A673 (cell line): ENCODE data around the gene MAPKAP1.

Experiments
- EZH2 ChIP-seq: fragments of 200-600 bp; sonication (generic); IDR thresholded peaks from 2 replicates; pipeline ENCODE4 v1.6.1; 2017; ENCODE audit warnings: borderline replicate concordance, low read depth, mild to moderate bottlenecking, mixed read lengths, antibody characterized with exemption, low read length; ENCODE audit not compliant: poor library complexity, severe bottlenecking
- TF ChIP-seq, protein P1 (sequence below): fragments of 300-800, 200-600 bp; sonication (generic); conservative IDR thresholded peaks from 2 replicates; pipeline ENCODE4 v1.5.1; 2017; ENCODE audit warnings: low read depth, mild to moderate bottlenecking, antibody characterized with exemption, low read length, moderate library complexity, mixed read lengths

DNA sequence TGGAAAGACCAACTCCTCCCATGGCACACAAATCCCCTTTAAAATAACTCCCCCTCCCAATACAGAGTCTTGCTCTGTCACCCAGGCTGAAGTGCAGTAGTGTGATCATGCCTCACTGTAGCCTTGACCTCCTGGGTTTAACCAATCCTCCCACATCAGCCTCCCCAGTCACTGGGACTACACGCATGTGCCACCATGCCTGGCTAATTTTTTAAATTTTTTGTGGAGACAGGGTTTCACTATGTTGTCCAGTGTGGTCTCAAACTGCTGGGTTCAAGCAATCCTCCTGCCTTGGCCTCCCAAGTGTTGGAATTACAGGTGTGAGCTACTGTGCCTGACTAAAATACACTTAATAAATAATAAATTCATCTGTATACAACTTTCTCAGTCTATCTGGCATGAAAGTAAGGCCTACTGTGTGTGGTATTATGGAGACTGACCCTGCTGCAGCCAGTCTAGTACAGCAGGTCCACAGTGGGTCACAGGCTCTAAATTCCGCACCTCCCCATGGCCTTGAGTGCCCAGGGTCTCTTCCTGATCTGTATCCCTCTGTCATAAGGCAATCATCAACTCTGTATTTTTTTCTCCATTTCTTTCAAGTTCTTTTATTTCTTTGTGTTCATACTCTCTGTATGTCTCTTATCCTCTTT lies 169.4 kb downstream of the MAPKAP1 start:
- TF ChIP-seq, protein P1, sequence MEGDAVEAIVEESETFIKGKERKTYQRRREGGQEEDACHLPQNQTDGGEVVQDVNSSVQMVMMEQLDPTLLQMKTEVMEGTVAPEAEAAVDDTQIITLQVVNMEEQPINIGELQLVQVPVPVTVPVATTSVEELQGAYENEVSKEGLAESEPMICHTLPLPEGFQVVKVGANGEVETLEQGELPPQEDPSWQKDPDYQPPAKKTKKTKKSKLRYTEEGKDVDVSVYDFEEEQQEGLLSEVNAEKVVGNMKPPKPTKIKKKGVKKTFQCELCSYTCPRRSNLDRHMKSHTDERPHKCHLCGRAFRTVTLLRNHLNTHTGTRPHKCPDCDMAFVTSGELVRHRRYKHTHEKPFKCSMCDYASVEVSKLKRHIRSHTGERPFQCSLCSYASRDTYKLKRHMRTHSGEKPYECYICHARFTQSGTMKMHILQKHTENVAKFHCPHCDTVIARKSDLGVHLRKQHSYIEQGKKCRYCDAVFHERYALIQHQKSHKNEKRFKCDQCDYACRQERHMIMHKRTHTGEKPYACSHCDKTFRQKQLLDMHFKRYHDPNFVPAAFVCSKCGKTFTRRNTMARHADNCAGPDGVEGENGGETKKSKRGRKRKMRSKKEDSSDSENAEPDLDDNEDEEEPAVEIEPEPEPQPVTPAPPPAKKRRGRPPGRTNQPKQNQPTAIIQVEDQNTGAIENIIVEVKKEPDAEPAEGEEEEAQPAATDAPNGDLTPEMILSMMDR, result no peak
- no peak for TF ChIP-seq EZH2
